ENCODE measurements around the gene TBC1D5. TPM values are rescaled to one million over a fixed set of nuclear protein-coding genes. Genes with fewer than 3 reads are reported as not detected.

Gene TBC1D5
- total RNA-seq, 1 experiment from 2014 or later, result 33.9 TPM

GRCh38 chr3:17634964-17635363 is 107.5 kb downstream of the TBC1D5 start:
- DNase-seq (ENCODE audit: low read depth, low spot score), result no peak
- RAD21 ChIA-PET (ENCODE audit: low non-redundant PET in 1 of 2, low total read pairs in 2 of 2, uncharacterized antibody in 2 of 2, unreplicated experiment in 2 of 2), result no interaction called here
- Histone ChIP-seq H3K9me2 (ENCODE audit: insufficient read depth) (no peaks in the 10 kb centered on the region), H3K9ac (ENCODE audit: low read length) (peak overlapping the region; percentile 18; the same call in 1 of the 2 replicates), H2AFZ (ENCODE audit: low read depth, low read length, poor library complexity, severe bottlenecking) (no peak overlapping the region), H4K20me1 (ENCODE audit: insufficient read depth) (no peaks in the 10 kb centered on the region), H3K4me1 (ENCODE audit: control insufficient read depth in 1 of 2, insufficient read depth in 2 of 2, low read length in 2 of 2) (peaks cover 45 to 80% of the 10 kb centered on the region in 2 experiments), H3K27ac (ENCODE audit: low read depth, low read length) (peak overlapping the region; percentile 82), H3K9me3 (ENCODE audit: control insufficient read depth in 1 of 2, insufficient read depth in 1 of 2, low read depth in 1 of 2, low read length in 2 of 2) (no peaks in the 10 kb centered on the region), H3K36me3 (ENCODE audit: control insufficient read depth in 1 of 2, insufficient read depth in 2 of 2, low read length in 2 of 2) (no peaks in the 10 kb centered on the region), H3K4me3 (replicated peaks in 1 of 2; ENCODE audit: low read depth in 1 of 2, low read length in 2 of 2) (peak overlapping the region in 1 of 2 experiments; percentile 22; a peak in 2 of 4 replicates), H3K79me2 (ENCODE audit: insufficient read depth, low read length) (peaks cover 45% of the 10 kb centered on the region), H3K4me2 (ENCODE audit: low read length) (peak overlapping the region; percentile 58), H3K27me3 (ENCODE audit: insufficient read depth, low read length) (no peaks in the 10 kb centered on the region)
- CTCF ChIA-PET, result interaction anchor here (1.2 kb wide), 1 partner anchor 10 kb away, joined by 3 read pairs; no protein-coding TSS in a partner anchor
- no peak for ATAC-seq
- BruUV-seq (replicated peaks), result no TSS peak
- TF ChIP-seq SIN3A (IDR thresholded peaks at IDR 0.05; ENCODE audit: low read depth) (no peak), SRF (IDR thresholded peaks at IDR 0.05; ENCODE audit: low read depth) (no peak), ATF3 (IDR thresholded peaks at IDR 0.05) (no peak), SP1 (IDR thresholded peaks at IDR 0.05; ENCODE audit: low read depth) (no peak), ELF1 (IDR thresholded peaks at IDR 0.05; ENCODE audit: borderline replicate concordance, low read depth) (no peak), CBX3 (IDR thresholded peaks at IDR 0.05; ENCODE audit: low read depth) (no peak), ZNF274 (IDR thresholded peaks at IDR 0.05; ENCODE audit: low read depth, low read length) (no peak), JUND (IDR thresholded peaks at IDR 0.05) (no peak), MAX (IDR thresholded peaks at IDR 0.05) (no peak)
- TF ChIP-seq, protein P1, sequence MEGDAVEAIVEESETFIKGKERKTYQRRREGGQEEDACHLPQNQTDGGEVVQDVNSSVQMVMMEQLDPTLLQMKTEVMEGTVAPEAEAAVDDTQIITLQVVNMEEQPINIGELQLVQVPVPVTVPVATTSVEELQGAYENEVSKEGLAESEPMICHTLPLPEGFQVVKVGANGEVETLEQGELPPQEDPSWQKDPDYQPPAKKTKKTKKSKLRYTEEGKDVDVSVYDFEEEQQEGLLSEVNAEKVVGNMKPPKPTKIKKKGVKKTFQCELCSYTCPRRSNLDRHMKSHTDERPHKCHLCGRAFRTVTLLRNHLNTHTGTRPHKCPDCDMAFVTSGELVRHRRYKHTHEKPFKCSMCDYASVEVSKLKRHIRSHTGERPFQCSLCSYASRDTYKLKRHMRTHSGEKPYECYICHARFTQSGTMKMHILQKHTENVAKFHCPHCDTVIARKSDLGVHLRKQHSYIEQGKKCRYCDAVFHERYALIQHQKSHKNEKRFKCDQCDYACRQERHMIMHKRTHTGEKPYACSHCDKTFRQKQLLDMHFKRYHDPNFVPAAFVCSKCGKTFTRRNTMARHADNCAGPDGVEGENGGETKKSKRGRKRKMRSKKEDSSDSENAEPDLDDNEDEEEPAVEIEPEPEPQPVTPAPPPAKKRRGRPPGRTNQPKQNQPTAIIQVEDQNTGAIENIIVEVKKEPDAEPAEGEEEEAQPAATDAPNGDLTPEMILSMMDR (IDR thresholded peaks at IDR 0.05 in 2 of 3, conservative IDR thresholded peaks at IDR 0.05 in 1 of 3; ENCODE audit: borderline replicate concordance in 1 of 3, insufficient read depth in 1 of 3, low read depth in 2 of 3, low read length in 2 of 3), result no peak
- POLR2A ChIA-PET, result no interaction called here
- intact Hi-C loops (cut with micrococcal nuclease), result loop anchor here (5.0 kb wide), 1 partner anchor 107 kb away; the partner anchor contains the start of gene TBC1D5

Data from HCT116 (cell line).